ENCODE results near the gene LRMDA. TPM values are rescaled to one million over a fixed set of nuclear protein-coding genes. Genes with fewer than 3 reads are reported as not detected.

Gene LRMDA
- total RNA-seq, 1 donor from 2014 or later, result 7.3 TPM

GRCh38 chr10:76444034-76444800 lies 1012.8 kb downstream of the LRMDA start:
- H3K9me3 ChIP-seq (ENCODE audit: control insufficient read depth in 3 of 3, low read length in 3 of 3), result no peaks in the 10 kb centered on the region
- no peak overlapping the region for H3K4me3 ChIP-seq (ENCODE audit: low read length in 3 of 3)
- no peaks in the 10 kb centered on the region for H3K27me3 ChIP-seq (ENCODE audit: control insufficient read depth in 3 of 3, insufficient read depth in 3 of 3, low read length in 3 of 3)
- no peak overlapping the region for H3K9ac ChIP-seq (ENCODE audit: low read depth in 1 of 3, low read length in 3 of 3)
- peaks cover 0 to 3% (median 0%) of the 10 kb centered on the region in 3 donors for H3K4me1 ChIP-seq (ENCODE audit: control insufficient read depth in 3 of 3, insufficient read depth in 3 of 3, low read length in 3 of 3)
- no peaks in the 10 kb centered on the region for H3K36me3 ChIP-seq (ENCODE audit: control insufficient read depth in 3 of 3, insufficient read depth in 3 of 3, low read length in 3 of 3)
- no peak overlapping the region for H3K27ac ChIP-seq (ENCODE audit: low read depth, low read length)

GRCh38 chr10:76447578-76447977 lies 1016.2 kb downstream of the LRMDA start:
- H3K4me1 ChIP-seq (ENCODE audit: control insufficient read depth in 3 of 3, insufficient read depth in 3 of 3, low read length in 3 of 3), result peaks cover 0 to 3% (median 0%) of the 10 kb centered on the region in 3 donors
- H3K36me3 ChIP-seq (ENCODE audit: control insufficient read depth in 3 of 3, insufficient read depth in 3 of 3, low read length in 3 of 3), result no peaks in the 10 kb centered on the region
- H3K27ac ChIP-seq (ENCODE audit: low read depth, low read length), result no peak overlapping the region
- H3K9ac ChIP-seq (ENCODE audit: low read depth in 1 of 3, low read length in 3 of 3), result no peak overlapping the region
- no peaks in the 10 kb centered on the region for H3K27me3 ChIP-seq (ENCODE audit: control insufficient read depth in 3 of 3, insufficient read depth in 3 of 3, low read length in 3 of 3)
- H3K4me3 ChIP-seq (ENCODE audit: low read length in 3 of 3), result no peak overlapping the region
- H3K9me3 ChIP-seq (ENCODE audit: control insufficient read depth in 3 of 3, low read length in 3 of 3), result no peaks in the 10 kb centered on the region

GRCh38 chr10:76451911-76452310 lies 1020.5 kb downstream of the LRMDA start:
- H3K27ac ChIP-seq (ENCODE audit: low read depth, low read length), result no peak overlapping the region
- H3K4me3 ChIP-seq (ENCODE audit: low read length in 3 of 3), result no peak overlapping the region
- H3K4me1 ChIP-seq (ENCODE audit: control insufficient read depth in 3 of 3, insufficient read depth in 3 of 3, low read length in 3 of 3), result peaks cover 0 to 2% (median 0%) of the 10 kb centered on the region in 3 donors
- H3K9ac ChIP-seq (ENCODE audit: low read depth in 1 of 3, low read length in 3 of 3), result no peak overlapping the region
- H3K27me3 ChIP-seq (ENCODE audit: control insufficient read depth in 3 of 3, insufficient read depth in 3 of 3, low read length in 3 of 3), result no peaks in the 10 kb centered on the region
- no peaks in the 10 kb centered on the region for H3K36me3 ChIP-seq (ENCODE audit: control insufficient read depth in 3 of 3, insufficient read depth in 3 of 3, low read length in 3 of 3)
- no peaks in the 10 kb centered on the region for H3K9me3 ChIP-seq (ENCODE audit: control insufficient read depth in 3 of 3, low read length in 3 of 3)

GRCh38 chr10:76453332-76453731 lies 1021.9 kb downstream of the LRMDA start:
- Histone ChIP-seq H3K9ac (ENCODE audit: low read depth in 1 of 3, low read length in 3 of 3) (no peak overlapping the region), H3K27me3 (ENCODE audit: control insufficient read depth in 3 of 3, insufficient read depth in 3 of 3, low read length in 3 of 3) (no peaks in the 10 kb centered on the region), H3K27ac (ENCODE audit: low read depth, low read length) (no peak overlapping the region), H3K9me3 (ENCODE audit: control insufficient read depth in 3 of 3, low read length in 3 of 3) (no peaks in the 10 kb centered on the region), H3K36me3 (ENCODE audit: control insufficient read depth in 3 of 3, insufficient read depth in 3 of 3, low read length in 3 of 3) (no peaks in the 10 kb centered on the region), H3K4me3 (ENCODE audit: low read length in 3 of 3) (no peak overlapping the region), H3K4me1 (ENCODE audit: control insufficient read depth in 3 of 3, insufficient read depth in 3 of 3, low read length in 3 of 3) (peaks cover 0 to 2% (median 0%) of the 10 kb centered on the region in 3 donors)

- H3K9ac ChIP-seq (ENCODE audit: low read depth in 1 of 3, low read length in 3 of 3), result no peak overlapping the region
- peak overlapping the region; percentile 0 for H3K27ac ChIP-seq (ENCODE audit: low read depth, low read length)
- H3K4me3 ChIP-seq (ENCODE audit: low read length in 3 of 3), result no peak overlapping the region
- no peaks in the 10 kb centered on the region for H3K36me3 ChIP-seq (ENCODE audit: control insufficient read depth in 3 of 3, insufficient read depth in 3 of 3, low read length in 3 of 3)
- no peaks in the 10 kb centered on the region for H3K9me3 ChIP-seq (ENCODE audit: control insufficient read depth in 3 of 3, low read length in 3 of 3)
- peaks cover 0 to 2% (median 0%) of the 10 kb centered on the region in 3 donors for H3K4me1 ChIP-seq (ENCODE audit: control insufficient read depth in 3 of 3, insufficient read depth in 3 of 3, low read length in 3 of 3)
- no peaks in the 10 kb centered on the region for H3K27me3 ChIP-seq (ENCODE audit: control insufficient read depth in 3 of 3, insufficient read depth in 3 of 3, low read length in 3 of 3)
Observed at GRCh38 chr10:76453997-76454396, 1022.6 kb downstream of the LRMDA start.

GRCh38 chr10:76454506-76455140 lies 1023.2 kb downstream of the LRMDA start:
- Histone ChIP-seq H3K36me3 (ENCODE audit: control insufficient read depth in 3 of 3, insufficient read depth in 3 of 3, low read length in 3 of 3) (no peaks in the 10 kb centered on the region), H3K4me1 (ENCODE audit: control insufficient read depth in 3 of 3, insufficient read depth in 3 of 3, low read length in 3 of 3) (peaks cover 2 to 3% (median 3%) of the 10 kb centered on the region in 3 donors), H3K4me3 (ENCODE audit: low read length in 3 of 3) (no peak overlapping the region), H3K27ac (ENCODE audit: low read depth, low read length) (peak overlapping the region; percentile 0), H3K27me3 (ENCODE audit: control insufficient read depth in 3 of 3, insufficient read depth in 3 of 3, low read length in 3 of 3) (no peaks in the 10 kb centered on the region), H3K9me3 (ENCODE audit: control insufficient read depth in 3 of 3, low read length in 3 of 3) (no peaks in the 10 kb centered on the region), H3K9ac (ENCODE audit: low read depth in 1 of 3, low read length in 3 of 3) (no peak overlapping the region)

- no peak overlapping the region for H3K9ac ChIP-seq (ENCODE audit: low read depth in 1 of 3, low read length in 3 of 3)
- H3K36me3 ChIP-seq (ENCODE audit: control insufficient read depth in 3 of 3, insufficient read depth in 3 of 3, low read length in 3 of 3), result no peaks in the 10 kb centered on the region
- H3K4me3 ChIP-seq (ENCODE audit: low read length in 3 of 3), result no peak overlapping the region
- H3K27me3 ChIP-seq (ENCODE audit: control insufficient read depth in 3 of 3, insufficient read depth in 3 of 3, low read length in 3 of 3), result no peaks in the 10 kb centered on the region
- H3K4me1 ChIP-seq (ENCODE audit: control insufficient read depth in 3 of 3, insufficient read depth in 3 of 3, low read length in 3 of 3), result peaks cover 2 to 3% (median 3%) of the 10 kb centered on the region in 3 donors
- H3K27ac ChIP-seq (ENCODE audit: low read depth, low read length), result no peak overlapping the region
- H3K9me3 ChIP-seq (ENCODE audit: control insufficient read depth in 3 of 3, low read length in 3 of 3), result no peaks in the 10 kb centered on the region
Observed at GRCh38 chr10:76456197-76456596, 1024.8 kb downstream of the LRMDA start.

- Histone ChIP-seq H3K4me3 (ENCODE audit: low read length in 3 of 3) (no peak overlapping the region), H3K36me3 (ENCODE audit: control insufficient read depth in 3 of 3, insufficient read depth in 3 of 3, low read length in 3 of 3) (no peaks in the 10 kb centered on the region), H3K4me1 (ENCODE audit: control insufficient read depth in 3 of 3, insufficient read depth in 3 of 3, low read length in 3 of 3) (peaks cover 2 to 3% (median 3%) of the 10 kb centered on the region in 3 donors), H3K9me3 (ENCODE audit: control insufficient read depth in 3 of 3, low read length in 3 of 3) (no peaks in the 10 kb centered on the region), H3K27me3 (ENCODE audit: control insufficient read depth in 3 of 3, insufficient read depth in 3 of 3, low read length in 3 of 3) (no peaks in the 10 kb centered on the region), H3K9ac (ENCODE audit: low read depth in 1 of 3, low read length in 3 of 3) (no peak overlapping the region), H3K27ac (ENCODE audit: low read depth, low read length) (no peak overlapping the region)
Observed at GRCh38 chr10:76459016-76459730, 1027.7 kb downstream of the LRMDA start.

- Histone ChIP-seq H3K4me3 (ENCODE audit: low read length in 3 of 3) (no peak overlapping the region), H3K9ac (ENCODE audit: low read depth in 1 of 3, low read length in 3 of 3) (no peak overlapping the region), H3K4me1 (ENCODE audit: control insufficient read depth in 3 of 3, insufficient read depth in 3 of 3, low read length in 3 of 3) (peaks cover 0 to 3% (median 3%) of the 10 kb centered on the region in 3 donors), H3K9me3 (ENCODE audit: control insufficient read depth in 3 of 3, low read length in 3 of 3) (no peaks in the 10 kb centered on the region), H3K27ac (ENCODE audit: low read depth, low read length) (no peak overlapping the region), H3K36me3 (ENCODE audit: control insufficient read depth in 3 of 3, insufficient read depth in 3 of 3, low read length in 3 of 3) (no peaks in the 10 kb centered on the region), H3K27me3 (ENCODE audit: control insufficient read depth in 3 of 3, insufficient read depth in 3 of 3, low read length in 3 of 3) (no peaks in the 10 kb centered on the region)
Observed at GRCh38 chr10:76461024-76461423, 1029.6 kb downstream of the LRMDA start.

- Histone ChIP-seq H3K4me1 (ENCODE audit: control insufficient read depth in 3 of 3, insufficient read depth in 3 of 3, low read length in 3 of 3) (peaks cover 0 to 3% (median 3%) of the 10 kb centered on the region in 3 donors), H3K27ac (ENCODE audit: low read depth, low read length) (no peak overlapping the region), H3K4me3 (ENCODE audit: low read length in 3 of 3) (no peak overlapping the region), H3K9me3 (ENCODE audit: control insufficient read depth in 3 of 3, low read length in 3 of 3) (no peaks in the 10 kb centered on the region), H3K9ac (ENCODE audit: low read depth in 1 of 3, low read length in 3 of 3) (no peak overlapping the region), H3K36me3 (ENCODE audit: control insufficient read depth in 3 of 3, insufficient read depth in 3 of 3, low read length in 3 of 3) (no peaks in the 10 kb centered on the region), H3K27me3 (ENCODE audit: control insufficient read depth in 3 of 3, insufficient read depth in 3 of 3, low read length in 3 of 3) (no peaks in the 10 kb centered on the region)
Observed at GRCh38 chr10:76463111-76463510, 1031.7 kb downstream of the LRMDA start.
